ENCODE data around the gene ZFP30. TPM values are rescaled to one million over a fixed set of nuclear protein-coding genes. Genes with fewer than 3 reads are reported as not detected.

Gene ZFP30
- total and polyA plus RNA-seq, 4 donors = 0.74 to 5.8 (median 3.4) TPM

GRCh38 chr19:37695144-37695899 lies 40.1 kb upstream of the ZFP30 start:
- no peak for DNase-seq (ENCODE audit: low spot score)
- Histone ChIP-seq H3K4me3 (ENCODE audit: low read depth in 1 of 3, low read length in 3 of 3) (no peak overlapping the region), H3K36me3 (ENCODE audit: control insufficient read depth in 4 of 4, insufficient read depth in 3 of 4, low read depth in 1 of 4, low read length in 3 of 4) (peaks cover 0 to 8% (median 6%) of the 10 kb centered on the region in 4 donors), H3K27ac (ENCODE audit: low read depth in 1 of 2, low read length in 2 of 2) (no peak overlapping the region), H3K4me1 (ENCODE audit: control insufficient read depth in 4 of 4, insufficient read depth in 4 of 4, low read length in 3 of 4) (no peaks in the 10 kb centered on the region), H3K9me3 (ENCODE audit: control insufficient read depth in 4 of 4, low read length in 3 of 4) (peaks cover 20 to 61% (median 33%) of the 10 kb centered on the region in 4 donors), H3K27me3 (ENCODE audit: control insufficient read depth in 4 of 4, insufficient read depth in 4 of 4, low read length in 3 of 4) (no peaks in the 10 kb centered on the region), H3K9ac (ENCODE audit: low read depth in 1 of 2, low read length in 2 of 2) (no peak overlapping the region)
- WGBS = 83% methylated on average over 3 of the region's 3 CpGs
- no peak for TF ChIP-seq NR2F2 (IDR thresholded peaks at IDR 0.05)
- TF ChIP-seq EGR1 (IDR thresholded peaks at IDR 0.05; ENCODE audit: low read depth in 2 of 2) = no peak
- TF ChIP-seq FOXA2 (IDR thresholded peaks at IDR 0.05) = no peak
- no peak for TF ChIP-seq CTCF (IDR thresholded peaks at IDR 0.05; ENCODE audit: low read depth, low read length, missing input control)
- no peak for TF ChIP-seq ZBTB33 (IDR thresholded peaks at IDR 0.05)
- no peak for TF ChIP-seq RAD21 (IDR thresholded peaks at IDR 0.05)
- no peak for TF ChIP-seq RXRA (IDR thresholded peaks at IDR 0.05)
- no peak for TF ChIP-seq FOXA1 (IDR thresholded peaks at IDR 0.05)
- TF ChIP-seq YY1 (IDR thresholded peaks at IDR 0.05) = no peak
- no peak for TF ChIP-seq GABPA (IDR thresholded peaks at IDR 0.05 in 1 of 2, conservative IDR thresholded peaks at IDR 0.05 in 1 of 2)
- no peak for TF ChIP-seq MAX (IDR thresholded peaks at IDR 0.05)
- no peak for TF ChIP-seq TAF1 (conservative IDR thresholded peaks at IDR 0.05)
- no peak for TF ChIP-seq HNF4A (conservative IDR thresholded peaks at IDR 0.05)
- no peak for TF ChIP-seq JUND (IDR thresholded peaks at IDR 0.05)
- TF ChIP-seq REST (IDR thresholded peaks at IDR 0.05) = no peak

All from liver (tissue), 9 donors.